GM12872 (cell line): ENCODE data around the gene RXFP2.

Experiments used
- CTCF ChIP-seq: IDR thresholded peaks from 3 replicates; pipeline ENCODE4 v1.5.1; 2011; ENCODE audit warnings: low read depth, mild to moderate bottlenecking, low read length, moderate library complexity; ENCODE audit not compliant: insufficient read depth

Gene RXFP2

GRCh38 chr13:31826521-31826920, 87.2 kb downstream of the RXFP2 start:
- TF ChIP-seq CTCF: no peak

GRCh38 chr13:31827707-31828106, 88.4 kb downstream of the RXFP2 start:
- TF ChIP-seq CTCF: no peak

DNA sequence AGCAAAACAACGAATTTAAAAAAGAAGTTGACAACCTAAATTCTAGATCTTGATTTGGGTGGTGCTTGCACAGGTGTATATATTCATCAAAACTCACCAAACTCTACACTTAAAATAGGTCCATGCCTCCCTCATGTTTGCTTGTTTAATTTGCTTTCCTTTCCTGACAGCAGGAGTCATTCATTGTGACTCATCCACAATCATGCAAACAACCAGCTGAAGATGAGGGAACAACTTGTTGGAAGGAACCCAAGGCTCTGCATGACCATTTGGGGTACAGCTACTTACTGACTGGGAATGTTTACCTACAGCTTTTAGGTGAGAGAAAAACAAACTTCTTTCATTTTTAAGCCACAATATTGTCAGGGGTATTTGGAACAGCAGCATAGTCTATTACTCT, 96.6 kb downstream of the RXFP2 start:
- TF ChIP-seq CTCF: no peak

DNA sequence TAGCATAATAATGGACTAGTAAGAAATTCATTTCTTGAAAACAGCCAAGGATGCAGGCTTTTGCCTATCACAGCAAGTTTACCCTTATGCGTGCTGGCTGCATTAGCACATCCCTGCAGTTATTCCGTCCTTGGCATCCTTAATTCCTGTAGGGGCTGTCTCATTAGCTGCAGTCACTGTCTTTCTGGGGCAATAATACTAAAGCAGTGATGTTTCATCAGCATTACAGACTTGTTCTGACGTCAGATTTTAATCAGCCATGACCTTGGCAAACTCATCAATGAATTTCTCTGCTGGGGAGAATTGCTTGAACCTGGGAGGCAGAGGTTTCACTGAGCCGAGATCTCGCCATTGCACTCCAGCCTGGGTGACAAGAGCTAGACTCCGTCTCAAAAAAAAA, 103.7 kb downstream of the RXFP2 start:
- no peak for TF ChIP-seq CTCF

DNA sequence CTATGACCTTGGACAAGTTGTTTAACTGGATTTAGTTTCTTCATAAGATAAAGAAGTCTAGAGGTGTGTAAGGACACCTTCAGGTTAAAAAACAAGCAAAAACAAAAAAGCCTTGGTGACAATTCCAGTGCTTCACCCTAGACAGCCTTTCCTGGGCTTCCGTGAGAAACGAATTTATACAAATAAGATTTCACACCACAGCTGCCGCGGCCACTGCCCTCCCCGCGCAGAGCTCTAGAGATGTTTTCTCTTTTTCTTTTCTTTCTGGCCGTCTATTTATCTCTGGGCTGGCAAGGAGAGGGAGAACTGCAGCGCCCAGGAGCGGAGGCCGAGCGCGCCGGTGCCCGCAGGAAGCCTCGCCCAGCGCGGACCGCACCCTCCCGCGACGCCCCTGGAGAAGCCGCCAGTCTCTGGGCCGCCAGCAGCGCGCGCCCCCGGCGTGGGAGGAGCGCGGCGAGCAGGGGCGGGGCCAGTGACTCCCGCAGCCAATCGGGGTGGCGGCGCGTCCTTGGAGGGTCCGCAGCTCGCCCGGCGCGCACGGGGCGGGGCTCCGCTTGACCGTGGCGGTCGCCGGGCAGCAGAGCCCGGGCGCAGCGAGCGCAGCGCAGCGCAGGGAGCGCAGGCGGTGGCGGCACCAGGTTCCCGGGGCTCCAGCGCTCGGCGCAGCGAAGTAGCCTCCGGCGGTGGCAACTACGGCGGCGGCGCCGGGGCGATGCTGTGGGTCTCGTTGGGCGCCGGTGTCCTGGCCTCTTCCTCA, 107.0 kb downstream of the RXFP2 start:
- no peak for TF ChIP-seq CTCF

DNA sequence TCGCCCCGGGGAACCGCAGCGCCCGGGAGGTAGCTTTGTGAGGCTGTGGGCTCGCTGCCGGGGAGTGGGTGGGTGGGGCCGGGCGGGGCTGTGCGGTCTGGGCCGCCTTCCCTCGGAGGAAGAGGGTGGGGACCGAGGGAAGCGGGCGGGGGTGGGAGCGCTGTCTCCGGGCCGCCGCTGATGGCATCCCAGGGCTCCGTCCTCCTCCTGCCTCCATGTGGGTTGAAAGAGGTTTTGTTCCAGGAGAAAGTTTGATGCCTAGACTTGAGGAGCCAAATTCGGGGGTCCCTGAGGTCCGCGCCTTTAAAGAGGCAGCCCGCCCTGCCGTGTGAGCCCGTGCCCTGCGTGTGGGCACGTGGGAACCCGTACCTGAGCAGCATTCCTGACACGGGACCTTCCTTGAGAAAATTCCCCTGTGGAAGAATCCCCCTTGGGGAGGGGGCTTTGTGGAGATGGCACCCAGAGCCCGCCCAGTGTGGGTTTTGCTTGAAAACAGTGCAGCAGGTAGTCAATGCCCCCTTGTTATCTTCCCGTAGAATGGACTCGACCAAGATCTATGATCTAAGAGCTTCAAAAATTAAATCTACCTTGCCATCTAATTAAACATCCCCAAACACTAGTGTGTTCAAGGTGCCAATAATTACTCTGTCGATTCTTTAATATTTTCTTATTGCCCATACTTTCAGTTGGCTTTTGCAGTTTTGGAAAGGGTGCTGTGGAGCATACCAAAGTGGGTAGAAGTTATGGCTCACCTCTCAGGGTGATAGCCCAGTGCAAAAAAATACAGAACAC, 107.8 kb downstream of the RXFP2 start:
- TF ChIP-seq CTCF: no peak

- TF ChIP-seq CTCF: no peak
Measured at GRCh38 chr13:31848621-31849020, 109.3 kb downstream of the RXFP2 start.
